Stimulated activated CD4-positive, alpha-beta T cell treated with anti-CD3 and anti-CD28 coated beads, Interleukin-4, amount 100 ng/mL, for 24 hours (primary cell): Measurements from ENCODE around the gene FGD6.
"Not testable (repeated sequence)": the region's sequence is repeated elsewhere in the genome, so short reads cannot be mapped to it uniquely, and the experiment has no call there.

Experiments used
- DNase-seq: peaks from one replicate; pipeline ENCODE4 v3.0.0-alpha.2; 2020

Gene FGD6

GRCh38 chr12:95217377-95218149 lies at the start of gene FGD6, which contains the start of gene VEZT:
TSS of gene FGD6 (minus strand) at chr12:95217467. CDS start at chr12:95217240, 227 bp downstream.
TSS of gene VEZT (plus strand) at chr12:95217807. CDS start at chr12:95217851, 44 bp downstream.
- peak; percentile 98 for DNase-seq

GRCh38 chr12:95266254-95266653 lies 49.0 kb upstream of the FGD6 start:
- no peak for DNase-seq

GRCh38 chr12:95265765-95266164 lies 48.5 kb upstream of the FGD6 start:
- DNase-seq, result no peak

- no peak for DNase-seq
These were observed 45.5 kb upstream of the FGD6 start for GRCh38 chr12:95262808-95263207.

- no peak for DNase-seq
These were observed 43.8 kb upstream of the FGD6 start for GRCh38 chr12:95261109-95261508.

GRCh38 chr12:95259368-95259767 lies 42.1 kb upstream of the FGD6 start:
- no peak for DNase-seq

- no peak for DNase-seq
These were observed 41.5 kb upstream of the FGD6 start for GRCh38 chr12:95258803-95259202.

- no peak for DNase-seq
These were observed 40.9 kb upstream of the FGD6 start for GRCh38 chr12:95258151-95258550.

- no peak for DNase-seq
These were observed 40.3 kb upstream of the FGD6 start for GRCh38 chr12:95257541-95257940.

GRCh38 chr12:95253386-95253785 lies 36.1 kb upstream of the FGD6 start:
- DNase-seq, result no peak

GRCh38 chr12:95248604-95249360 lies 31.5 kb upstream of the FGD6 start:
- no peak for DNase-seq

GRCh38 chr12:95248095-95248494 lies 30.8 kb upstream of the FGD6 start:
- DNase-seq, result no peak

- no peak for DNase-seq
These were observed 27.1 kb upstream of the FGD6 start for GRCh38 chr12:95244350-95244749.

- DNase-seq, result no peak
These were observed 26.4 kb upstream of the FGD6 start for GRCh38 chr12:95243497-95244183.

- no peak for DNase-seq
These were observed 24.7 kb upstream of the FGD6 start for GRCh38 chr12:95241761-95242506.

GRCh38 chr12:95241138-95241537 lies 23.9 kb upstream of the FGD6 start:
- DNase-seq, result not testable (repeated sequence)

- no peak for DNase-seq
These were observed 23.3 kb upstream of the FGD6 start for GRCh38 chr12:95240556-95240955.

- DNase-seq, result not testable (repeated sequence)
These were observed 22.6 kb upstream of the FGD6 start for GRCh38 chr12:95239835-95240234.

- DNase-seq, result no peak
These were observed 21.9 kb upstream of the FGD6 start for GRCh38 chr12:95239216-95239615.

GRCh38 chr12:95238150-95238549 lies 20.9 kb upstream of the FGD6 start:
- no peak for DNase-seq

GRCh38 chr12:95237315-95237714 lies 20.0 kb upstream of the FGD6 start:
- DNase-seq, result no peak

- not testable (repeated sequence) for DNase-seq
These were observed 18.4 kb upstream of the FGD6 start for GRCh38 chr12:95235621-95236020.

- DNase-seq, result not testable (repeated sequence)
These were observed 16.9 kb upstream of the FGD6 start for GRCh38 chr12:95234187-95234586.
